KOPT-K1 (cell line): ENCODE results near the gene COG3.

Experiments
- H3K27ac ChIP-seq: fragments of 200-600 bp; sonication (generic); 2 replicates; pipeline ENCODE4 v1.5.1; 2016; ENCODE audit warnings: antibody characterized with exemption, mild to moderate bottlenecking, low read depth, low read length; ENCODE audit not compliant: poor library complexity, severe bottlenecking
- H3K36me3 ChIP-seq: fragments of 200-600 bp; sonication (generic); 2 replicates; pipeline ENCODE4 v1.5.1; 2017; ENCODE audit warnings: antibody characterized with exemption, mild to moderate bottlenecking, low read length, moderate library complexity; ENCODE audit not compliant: insufficient read depth
- H3K9me3 ChIP-seq: fragments of 200-600 bp; sonication (generic); 2 replicates; pipeline ENCODE4 v1.5.1; 2017; ENCODE audit warnings: antibody characterized with exemption, low read length, mild to moderate bottlenecking; ENCODE audit not compliant: insufficient read depth, poor library complexity, severe bottlenecking

Gene COG3

GRCh38 chr13:45437947-45438346, 26.8 kb upstream of the COG3 start:
- Histone ChIP-seq H3K36me3 (no peaks in the 10 kb centered on the region), H3K9me3 (no peaks in the 10 kb centered on the region), H3K27ac (no peak overlapping the region)

- H3K27ac ChIP-seq = no peak overlapping the region
- H3K9me3 ChIP-seq = no peaks in the 10 kb centered on the region
- no peaks in the 10 kb centered on the region for H3K36me3 ChIP-seq
Measured at GRCh38 chr13:45439008-45439407, 25.7 kb upstream of the COG3 start.

- Histone ChIP-seq H3K9me3 (no peaks in the 10 kb centered on the region), H3K27ac (no peak overlapping the region), H3K36me3 (no peaks in the 10 kb centered on the region)
Measured at GRCh38 chr13:45439781-45440462, 24.8 kb upstream of the COG3 start.

GRCh38 chr13:45441633-45442032, 23.1 kb upstream of the COG3 start:
- H3K27ac ChIP-seq = no peak overlapping the region
- H3K36me3 ChIP-seq = no peaks in the 10 kb centered on the region
- no peaks in the 10 kb centered on the region for H3K9me3 ChIP-seq

GRCh38 chr13:45445053-45445452, 19.7 kb upstream of the COG3 start:
- no peaks in the 10 kb centered on the region for H3K9me3 ChIP-seq
- H3K36me3 ChIP-seq = no peaks in the 10 kb centered on the region
- no peak overlapping the region for H3K27ac ChIP-seq

GRCh38 chr13:45446181-45446580, 18.6 kb upstream of the COG3 start:
- H3K27ac ChIP-seq = no peak overlapping the region

GRCh38 chr13:45447050-45447661, 17.6 kb upstream of the COG3 start:
- H3K36me3 ChIP-seq = no peaks in the 10 kb centered on the region
- H3K9me3 ChIP-seq = no peaks in the 10 kb centered on the region

More at GRCh38 chr13:45446181-45446580, 18.6 kb upstream of the COG3 start:
- no peaks in the 10 kb centered on the region for H3K36me3 ChIP-seq
- no peaks in the 10 kb centered on the region for H3K9me3 ChIP-seq

GRCh38 chr13:45448965-45449559, 15.7 kb upstream of the COG3 start:
- H3K9me3 ChIP-seq = no peaks in the 10 kb centered on the region
- H3K36me3 ChIP-seq = no peaks in the 10 kb centered on the region
- H3K27ac ChIP-seq = no peak overlapping the region

More at GRCh38 chr13:45447050-45447661, 17.6 kb upstream of the COG3 start:
- H3K27ac ChIP-seq = no peak overlapping the region

- H3K27ac ChIP-seq = no peak overlapping the region
- H3K36me3 ChIP-seq = no peaks in the 10 kb centered on the region
- H3K9me3 ChIP-seq = no peaks in the 10 kb centered on the region
Measured at GRCh38 chr13:45451282-45451681, 13.5 kb upstream of the COG3 start.

GRCh38 chr13:45454204-45454603, 10.5 kb upstream of the COG3 start:
- no peaks in the 10 kb centered on the region for H3K36me3 ChIP-seq
- no peak overlapping the region for H3K27ac ChIP-seq
- peaks cover 10% of the 10 kb centered on the region for H3K9me3 ChIP-seq

- Histone ChIP-seq H3K36me3 (no peaks in the 10 kb centered on the region), H3K27ac (no peak overlapping the region), H3K9me3 (peaks cover 10% of the 10 kb centered on the region)
Measured at GRCh38 chr13:45456196-45456972, 8.4 kb upstream of the COG3 start.

- Histone ChIP-seq H3K27ac (peak overlapping the region; percentile 83), H3K36me3 (0 out of 2 replicates have a peak, but pooled peaks cover 9% of the 10 kb centered on the region), H3K9me3 (no peaks in the 10 kb centered on the region)
Measured at GRCh38 chr13:45464141-45464686, 525 bp upstream of the COG3 start.

- Histone ChIP-seq H3K27ac (no peak overlapping the region), H3K9me3 (no peaks in the 10 kb centered on the region)
Measured at GRCh38 chr13:45466359-45466758, 1.6 kb downstream of the COG3 start.

GRCh38 chr13:45468635-45469034, 3.9 kb downstream of the COG3 start:
- no peak overlapping the region for H3K27ac ChIP-seq
- 0 out of 2 replicates have a peak, but pooled peaks cover 9% of the 10 kb centered on the region for H3K36me3 ChIP-seq
- no peaks in the 10 kb centered on the region for H3K9me3 ChIP-seq

More at GRCh38 chr13:45466359-45466758, 1.6 kb downstream of the COG3 start:
- 0 out of 2 replicates have a peak, but pooled peaks cover 9% of the 10 kb centered on the region for H3K36me3 ChIP-seq
